Measurements from ENCODE around the gene NKX1-1. TPM values are rescaled to one million over a fixed set of nuclear protein-coding genes. Genes with fewer than 3 reads are reported as not detected.
A peak's percentile ranks its signal among the peaks of the same experiment; 100 is the strongest.

NKX1-1 gene
- total RNA-seq, 1 donor from 2014 or later: not detected

- H3K27me3 Mint-ChIP-seq (ENCODE audit: insufficient read depth, low read depth): peaks cover 39% of the 10 kb centered on the region
Measured at GRCh38 chr4:1416051-1416947, 10.1 kb upstream of the NKX1-1 start.

GRCh38 chr4:1415681-1415981 lies 9.4 kb upstream of the NKX1-1 start:
- H3K36me3 ChIP-seq: no peaks in the 10 kb centered on the region
- H3K27ac ChIP-seq: no peak overlapping the region
- Mint-ChIP-seq H3K4me3 (peak overlapping the region; percentile 5), H3K27ac (no peak overlapping the region), H3K27me3 (ENCODE audit: insufficient read depth, low read depth) (peaks cover 42% of the 10 kb centered on the region), H3K9me3 (peaks cover 6% of the 10 kb centered on the region), H3K4me1 (peaks cover 3% of the 10 kb centered on the region), H3K36me3 (peaks cover 2% of the 10 kb centered on the region)
- H3K79me2 ChIP-seq (ENCODE audit: low read depth): no peaks in the 10 kb centered on the region
- TF ChIP-seq EZH2 (IDR thresholded peaks at IDR 0.05) (no peak), EZH2phosphoT487 (IDR thresholded peaks at IDR 0.05) (no peak), CTCF (IDR thresholded peaks at IDR 0.05) (no peak)
- H3K4me2 ChIP-seq: no peak overlapping the region
- H3K27me3 ChIP-seq: peaks cover 71% of the 10 kb centered on the region
- H3K4me3 ChIP-seq: no peak overlapping the region
- no peaks in the 10 kb centered on the region for H3K9me3 ChIP-seq (ENCODE audit: low read depth)
- no peak overlapping the region for H3K9ac ChIP-seq
- no peaks in the 10 kb centered on the region for H3K4me1 ChIP-seq
- no peaks in the 10 kb centered on the region for H3F3A ChIP-seq (ENCODE audit: low read depth)
- no peak overlapping the region for H2AFZ ChIP-seq (replicated peaks)
- H4K20me1 ChIP-seq (ENCODE audit: low read depth): peaks cover 18% of the 10 kb centered on the region
- no peak for DNase-seq (ENCODE audit: low spot score)

More at GRCh38 chr4:1416051-1416947, 10.1 kb upstream of the NKX1-1 start:
- H3K4me3 Mint-ChIP-seq: peak overlapping the region; percentile 43
- H3K36me3 Mint-ChIP-seq: peaks cover 2% of the 10 kb centered on the region
- Histone ChIP-seq H2AFZ (replicated peaks) (no peak overlapping the region), H3F3A (ENCODE audit: low read depth) (no peaks in the 10 kb centered on the region), H3K79me2 (ENCODE audit: low read depth) (no peaks in the 10 kb centered on the region), H3K4me1 (no peaks in the 10 kb centered on the region), H3K27me3 (peaks cover 71% of the 10 kb centered on the region), H3K4me3 (no peak overlapping the region), H3K9me3 (ENCODE audit: low read depth) (no peaks in the 10 kb centered on the region), H3K9ac (no peak overlapping the region), H3K36me3 (no peaks in the 10 kb centered on the region), H3K27ac (no peak overlapping the region), H3K4me2 (no peak overlapping the region), H4K20me1 (ENCODE audit: low read depth) (peaks cover 11% of the 10 kb centered on the region)
- H3K4me1 Mint-ChIP-seq: peaks cover 3% of the 10 kb centered on the region
- no peak for DNase-seq (ENCODE audit: low spot score)
- H3K27ac Mint-ChIP-seq: no peak overlapping the region
- TF ChIP-seq CTCF (IDR thresholded peaks at IDR 0.05) (no peak), EZH2phosphoT487 (IDR thresholded peaks at IDR 0.05) (no peak), EZH2 (IDR thresholded peaks at IDR 0.05) (no peak)
- peaks cover 9% of the 10 kb centered on the region for H3K9me3 Mint-ChIP-seq

DNA sequence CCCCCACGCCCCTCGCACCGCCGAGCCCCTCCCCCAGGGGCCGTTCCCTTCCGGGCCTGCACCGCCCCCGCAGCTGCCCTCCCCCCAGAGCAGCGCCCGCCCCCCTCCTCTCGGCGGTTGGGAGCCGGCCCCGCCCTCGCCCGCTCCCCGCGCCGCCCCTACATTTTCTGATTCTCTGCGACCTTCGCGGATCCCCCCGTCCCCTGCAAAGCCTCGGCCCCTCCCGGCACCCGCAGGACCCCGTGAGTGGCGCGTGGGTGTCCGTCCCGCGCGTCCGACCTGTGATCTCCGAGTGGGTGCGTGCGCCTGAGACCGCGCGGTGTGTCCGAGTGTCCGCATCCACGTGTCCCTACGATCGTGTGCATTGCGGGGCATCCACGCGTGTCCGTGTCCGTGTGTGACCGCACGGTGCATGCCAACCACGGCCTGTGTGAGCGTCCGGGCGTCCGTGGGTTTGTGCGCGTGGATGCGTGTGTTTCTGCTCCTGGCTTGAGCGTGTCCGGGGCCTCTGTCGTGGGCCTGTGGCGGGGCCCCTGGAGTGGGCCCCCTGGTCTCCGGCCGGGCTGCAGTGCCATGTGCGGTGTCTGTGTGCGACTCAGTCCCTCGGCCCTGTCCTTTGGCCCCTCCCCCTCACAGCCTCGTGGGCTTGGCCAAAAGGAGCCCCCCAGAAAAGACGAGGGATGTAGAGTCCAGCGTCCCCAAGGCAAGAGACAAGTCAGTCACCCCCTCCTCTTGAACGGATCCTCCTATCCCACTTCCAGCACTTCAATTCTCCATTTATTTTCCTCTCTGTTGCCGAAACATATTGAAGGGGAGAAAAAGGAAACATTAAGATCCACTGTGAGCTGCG lies 8.8 kb upstream of the NKX1-1 start:
- peaks cover 3% of the 10 kb centered on the region for H3K4me1 Mint-ChIP-seq
- Histone ChIP-seq H3K27me3 (peaks cover 75% of the 10 kb centered on the region), H4K20me1 (ENCODE audit: low read depth) (peaks cover 21% of the 10 kb centered on the region), H3K9ac (no peak overlapping the region), H3K27ac (no peak overlapping the region), H2AFZ (replicated peaks) (no peak overlapping the region), H3F3A (ENCODE audit: low read depth) (no peaks in the 10 kb centered on the region), H3K4me1 (no peaks in the 10 kb centered on the region), H3K79me2 (ENCODE audit: low read depth) (no peaks in the 10 kb centered on the region), H3K4me3 (no peak overlapping the region), H3K4me2 (no peak overlapping the region), H3K9me3 (ENCODE audit: low read depth) (no peaks in the 10 kb centered on the region), H3K36me3 (no peaks in the 10 kb centered on the region)
- peaks cover 6% of the 10 kb centered on the region for H3K9me3 Mint-ChIP-seq
- peaks cover 2% of the 10 kb centered on the region for H3K36me3 Mint-ChIP-seq
- peak overlapping the region; percentile 5 for H3K4me3 Mint-ChIP-seq
- no peak for DNase-seq (ENCODE audit: low spot score)
- H3K27me3 Mint-ChIP-seq (ENCODE audit: insufficient read depth, low read depth): peaks cover 46% of the 10 kb centered on the region
- no peak for TF ChIP-seq EZH2phosphoT487 (IDR thresholded peaks at IDR 0.05)
- TF ChIP-seq CTCF (IDR thresholded peaks at IDR 0.05): no peak
- TF ChIP-seq EZH2 (IDR thresholded peaks at IDR 0.05): no peak
- no peak overlapping the region for H3K27ac Mint-ChIP-seq

Measured in neural progenitor cell (in vitro differentiated cells).